DND-41 (cell line): ENCODE results near the gene BRINP2.

ENCODE experiments used
- ATAC-seq: fragments of 200-7000 bp; cut with Tn5 transposase; 3 replicates; pipeline ENCODE4 v1.9.1; 2021; ENCODE audit warnings: low read depth; ENCODE audit not compliant: insufficient read depth
- DNase-seq: peaks from one replicate; pipeline ENCODE4 v3.0.0-alpha.2; 2020
- H2AFZ ChIP-seq: 2 replicates; pipeline ENCODE4 v1.6.0; 2012; ENCODE audit warnings: low read depth, low read length
- H3K27ac ChIP-seq: 2 replicates; pipeline ENCODE4 v1.5.1; 2012; ENCODE audit warnings: low read length, inconsistent platforms
- H3K27me3 ChIP-seq: fragments of 200-600 bp; sonication (generic); 2 replicates; pipeline ENCODE4 v1.6.0; 2012; ENCODE audit warnings: low read length, mild to moderate bottlenecking, inconsistent platforms; ENCODE audit not compliant: insufficient read depth, poor library complexity
- H3K36me3 ChIP-seq: 2 replicates; pipeline ENCODE4 v1.5.1; 2012; ENCODE audit warnings: low read length, inconsistent platforms; ENCODE audit not compliant: insufficient read depth
- H3K4me1 ChIP-seq: 2 replicates; pipeline ENCODE4 v1.5.1; 2012; ENCODE audit warnings: mild to moderate bottlenecking, low read length; ENCODE audit not compliant: insufficient read depth
- H3K4me2 ChIP-seq: 2 replicates; pipeline ENCODE4 v1.6.0; 2012; ENCODE audit warnings: mild to moderate bottlenecking, moderate library complexity, low read length, inconsistent platforms; ENCODE audit not compliant: insufficient read depth
- H3K4me3 ChIP-seq, 2 experiments: fragments of 200-600 bp in 1 of 2; shearing (Covaris generic) in 1 of 2; 2 replicates each; pipeline ENCODE4 v1.5.1; 2012 to 2016; ENCODE audit warnings: inconsistent platforms in 2 of 2, low read length in 2 of 2, mild to moderate bottlenecking in 2 of 2, low read depth in 1 of 2, moderate library complexity in 1 of 2
- H3K79me2 ChIP-seq: 2 replicates; pipeline ENCODE4 v1.6.0; 2012; ENCODE audit warnings: low read length, inconsistent platforms; ENCODE audit not compliant: insufficient read depth
- H3K9ac ChIP-seq: 2 replicates; pipeline ENCODE4 v1.6.0; 2012; ENCODE audit warnings: low read depth, mild to moderate bottlenecking, inconsistent platforms, low read length, moderate library complexity
- H3K9me3 ChIP-seq: 2 replicates; pipeline ENCODE4 v1.5.1; 2012; ENCODE audit warnings: low read length, moderate library complexity, mild to moderate bottlenecking, inconsistent platforms; ENCODE audit not compliant: insufficient read depth, severe bottlenecking
- H4K20me1 ChIP-seq: 2 replicates; pipeline ENCODE4 v1.6.0; 2012; ENCODE audit warnings: low read length; ENCODE audit not compliant: insufficient read depth
- CTCF ChIP-seq: IDR thresholded peaks from 2 replicates; pipeline ENCODE4 v1.5.1; 2012; ENCODE audit warnings: borderline replicate concordance, low read length, moderate library complexity, mild to moderate bottlenecking; ENCODE audit not compliant: poor library complexity, severe bottlenecking; ENCODE audit errors: extremely low read depth
- EZH2 ChIP-seq: IDR thresholded peaks from 3 replicates; pipeline ENCODE4 v1.6.1; 2012; ENCODE audit warnings: borderline replicate concordance, low read depth, mild to moderate bottlenecking, moderate library complexity, low read length, inconsistent platforms; ENCODE audit not compliant: severe bottlenecking

BRINP2 gene

GRCh38 chr1:177278626-177279390 lies 108.0 kb downstream of the BRINP2 start:
- no peak overlapping the region for H3K4me3 ChIP-seq
- no peaks in the 10 kb centered on the region for H3K27me3 ChIP-seq
- ATAC-seq (no peak), DNase-seq (no peak)
- TF ChIP-seq EZH2: no peak
- no peak for TF ChIP-seq CTCF
- H3K9ac ChIP-seq: no peak overlapping the region
- no peaks in the 10 kb centered on the region for H3K9me3 ChIP-seq
- H3K36me3 ChIP-seq: no peaks in the 10 kb centered on the region
- H3K27ac ChIP-seq: no peak overlapping the region
- H3K79me2 ChIP-seq: no peaks in the 10 kb centered on the region
- H3K4me2 ChIP-seq: no peak overlapping the region
- H3K4me1 ChIP-seq: no peaks in the 10 kb centered on the region
- no peak overlapping the region for H2AFZ ChIP-seq
- no peaks in the 10 kb centered on the region for H4K20me1 ChIP-seq

GRCh38 chr1:177281901-177282300 lies 111.1 kb downstream of the BRINP2 start:
- Histone ChIP-seq H2AFZ (no peak overlapping the region), H3K79me2 (no peaks in the 10 kb centered on the region), H3K27ac (no peak overlapping the region), H3K36me3 (no peaks in the 10 kb centered on the region), H4K20me1 (no peaks in the 10 kb centered on the region), H3K9me3 (no peaks in the 10 kb centered on the region), H3K4me1 (no peaks in the 10 kb centered on the region), H3K4me3 (no peak overlapping the region), H3K4me2 (no peak overlapping the region), H3K9ac (no peak overlapping the region), H3K27me3 (no peaks in the 10 kb centered on the region)
- no peak for ATAC-seq
- DNase-seq: no peak
- no peak for TF ChIP-seq CTCF
- no peak for TF ChIP-seq EZH2

- H3K4me3 ChIP-seq: no peak overlapping the region
- no peak overlapping the region for H3K4me2 ChIP-seq
- H3K27ac ChIP-seq: no peak overlapping the region
- no peaks in the 10 kb centered on the region for H3K36me3 ChIP-seq
- no peak for TF ChIP-seq CTCF
- TF ChIP-seq EZH2: no peak
- H3K27me3 ChIP-seq: no peaks in the 10 kb centered on the region
- H3K9me3 ChIP-seq: no peaks in the 10 kb centered on the region
- no peak for DNase-seq
- H3K79me2 ChIP-seq: no peaks in the 10 kb centered on the region
- H4K20me1 ChIP-seq: no peaks in the 10 kb centered on the region
- no peak overlapping the region for H2AFZ ChIP-seq
- no peaks in the 10 kb centered on the region for H3K4me1 ChIP-seq
- no peak overlapping the region for H3K9ac ChIP-seq
- ATAC-seq: no peak
Measured at GRCh38 chr1:177282976-177283375, 112.2 kb downstream of the BRINP2 start.

GRCh38 chr1:177283380-177283779 lies 112.6 kb downstream of the BRINP2 start:
- Histone ChIP-seq H2AFZ (no peak overlapping the region), H3K27me3 (no peaks in the 10 kb centered on the region), H3K9ac (no peak overlapping the region), H3K79me2 (no peaks in the 10 kb centered on the region), H3K36me3 (no peaks in the 10 kb centered on the region), H3K27ac (no peak overlapping the region), H3K4me2 (no peak overlapping the region), H3K9me3 (no peaks in the 10 kb centered on the region), H3K4me3 (no peak overlapping the region), H4K20me1 (no peaks in the 10 kb centered on the region), H3K4me1 (no peaks in the 10 kb centered on the region)
- no peak for ATAC-seq
- TF ChIP-seq EZH2 (no peak), CTCF (no peak)
- no peak for DNase-seq
